SK-N-MC (cell line): ENCODE measurements around the gene PDIA4.

Experiments
- EZH2 ChIP-seq: fragments of 200-600 bp; sonication (generic); IDR thresholded peaks from one replicate; pipeline ENCODE4 v1.6.1; 2017; ENCODE audit warnings: antibody characterized with exemption
- POLR2AphosphoS5 ChIP-seq: IDR thresholded peaks from 2 replicates; pipeline ENCODE4 v1.6.1; 2012; ENCODE audit warnings: mild to moderate bottlenecking, low read depth, low read length, borderline replicate concordance

GRCh38 chr7:149070372-149071125, 42.2 kb upstream of the PDIA4 start:
- no peak for TF ChIP-seq POLR2AphosphoS5
- no peak for TF ChIP-seq EZH2
